ENCODE measurements around the gene BSND. TPM values are rescaled to one million over a fixed set of nuclear protein-coding genes. Genes with fewer than 3 reads are reported as not detected.
A peak's percentile ranks its signal among the peaks of the same experiment; 100 is the strongest.

The BSND gene
- total and polyA plus RNA-seq, 9 donors = 0.10 to 0.46 (median 0.10) TPM; not detected in 6

DNA sequence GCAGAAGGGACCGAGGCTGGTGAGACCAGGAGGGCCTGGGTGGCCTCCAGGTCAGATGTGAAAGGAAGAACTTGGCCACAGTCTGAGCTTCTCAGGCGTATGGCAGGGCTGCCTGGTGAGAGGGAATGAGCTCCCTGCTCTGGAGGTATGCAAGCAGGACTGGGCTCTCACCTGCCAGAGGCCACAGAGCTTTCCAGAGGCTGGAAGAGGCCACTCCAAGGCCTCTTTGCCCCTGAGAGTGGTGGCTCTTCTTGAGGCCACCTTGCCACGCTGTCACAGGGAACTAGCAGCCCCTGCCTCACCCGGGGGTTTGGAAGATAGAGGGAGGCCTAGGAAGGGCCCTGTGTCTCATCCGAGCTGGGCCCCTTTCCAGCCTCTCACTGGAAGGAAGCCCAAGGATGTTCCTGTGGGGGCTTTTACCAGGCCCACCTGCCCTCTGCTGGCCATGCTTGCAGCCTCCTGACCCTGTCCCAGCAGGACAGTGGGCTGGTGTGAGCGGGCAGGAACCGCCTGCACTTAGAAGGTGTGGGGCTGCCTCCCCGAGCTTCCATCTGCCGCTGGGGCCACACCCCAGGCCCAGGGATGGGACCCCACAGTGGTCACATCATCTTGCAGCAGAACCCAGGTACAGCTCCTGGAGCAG lies 50.7 kb downstream of the BSND start:
- intact Hi-C loops (cut with DNase I) = no loop called here

DNA sequence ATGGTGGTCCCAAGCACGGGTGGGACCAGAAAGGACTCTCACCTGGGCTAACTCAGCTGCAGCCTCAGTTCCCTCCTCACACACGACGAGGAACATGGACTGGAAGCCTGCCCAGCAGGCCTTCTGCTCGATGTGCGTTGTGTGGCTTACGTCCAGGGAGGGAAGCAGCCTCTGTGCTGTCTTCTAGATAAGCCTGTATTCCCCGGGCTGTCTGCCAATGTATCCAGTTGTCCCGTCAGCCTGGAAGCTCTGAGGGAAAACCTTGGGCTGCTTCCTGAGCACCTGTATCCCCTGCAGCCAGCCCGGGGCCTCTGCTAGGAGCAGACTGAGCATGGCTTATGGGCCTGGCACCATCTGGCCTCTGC lies 51.2 kb downstream of the BSND start:
- WGBS, 3 donors = 1 to 10% (median 4%) methylated on average over 8 to 9 of the region's 9 CpGs
- Histone ChIP-seq H3K9me3 (no peaks in the 10 kb centered on the region), H3K27ac (no peak overlapping the region), H3K4me1 (ENCODE audit: insufficient read depth) (peaks cover 2% of the 10 kb centered on the region), H3K27me3 (no peaks in the 10 kb centered on the region), H3K36me3 (no peaks in the 10 kb centered on the region), H3K4me3 (no peak overlapping the region)
- intact Hi-C loops (cut with DNase I) = no loop called here
- peak; percentile 46 to 90 (median 74) for DNase-seq
- TF ChIP-seq, protein P1, sequence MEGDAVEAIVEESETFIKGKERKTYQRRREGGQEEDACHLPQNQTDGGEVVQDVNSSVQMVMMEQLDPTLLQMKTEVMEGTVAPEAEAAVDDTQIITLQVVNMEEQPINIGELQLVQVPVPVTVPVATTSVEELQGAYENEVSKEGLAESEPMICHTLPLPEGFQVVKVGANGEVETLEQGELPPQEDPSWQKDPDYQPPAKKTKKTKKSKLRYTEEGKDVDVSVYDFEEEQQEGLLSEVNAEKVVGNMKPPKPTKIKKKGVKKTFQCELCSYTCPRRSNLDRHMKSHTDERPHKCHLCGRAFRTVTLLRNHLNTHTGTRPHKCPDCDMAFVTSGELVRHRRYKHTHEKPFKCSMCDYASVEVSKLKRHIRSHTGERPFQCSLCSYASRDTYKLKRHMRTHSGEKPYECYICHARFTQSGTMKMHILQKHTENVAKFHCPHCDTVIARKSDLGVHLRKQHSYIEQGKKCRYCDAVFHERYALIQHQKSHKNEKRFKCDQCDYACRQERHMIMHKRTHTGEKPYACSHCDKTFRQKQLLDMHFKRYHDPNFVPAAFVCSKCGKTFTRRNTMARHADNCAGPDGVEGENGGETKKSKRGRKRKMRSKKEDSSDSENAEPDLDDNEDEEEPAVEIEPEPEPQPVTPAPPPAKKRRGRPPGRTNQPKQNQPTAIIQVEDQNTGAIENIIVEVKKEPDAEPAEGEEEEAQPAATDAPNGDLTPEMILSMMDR (IDR thresholded peaks at IDR 0.05) = no peak
- TF ChIP-seq POLR2A (IDR thresholded peaks at IDR 0.05) (no peak), EP300 (IDR thresholded peaks at IDR 0.05) (no peak)

More for the DNA sequence above, 50.7 kb downstream of the BSND start:
- TF ChIP-seq EP300 (IDR thresholded peaks at IDR 0.05) (no peak), POLR2A (IDR thresholded peaks at IDR 0.05) (no peak)
- TF ChIP-seq, protein P1 (IDR thresholded peaks at IDR 0.05) = no peak
- Histone ChIP-seq H3K27me3 (no peaks in the 10 kb centered on the region), H3K27ac (no peak overlapping the region), H3K4me1 (ENCODE audit: insufficient read depth) (peaks cover 2% of the 10 kb centered on the region), H3K36me3 (no peaks in the 10 kb centered on the region), H3K9me3 (no peaks in the 10 kb centered on the region), H3K4me3 (no peak overlapping the region)
- DNase-seq = peak in 1 of 5 donors; percentile 65
- WGBS, 3 donors = 44 to 60% (median 49%) methylated on average over 9 of the region's 9 CpGs

DNA sequence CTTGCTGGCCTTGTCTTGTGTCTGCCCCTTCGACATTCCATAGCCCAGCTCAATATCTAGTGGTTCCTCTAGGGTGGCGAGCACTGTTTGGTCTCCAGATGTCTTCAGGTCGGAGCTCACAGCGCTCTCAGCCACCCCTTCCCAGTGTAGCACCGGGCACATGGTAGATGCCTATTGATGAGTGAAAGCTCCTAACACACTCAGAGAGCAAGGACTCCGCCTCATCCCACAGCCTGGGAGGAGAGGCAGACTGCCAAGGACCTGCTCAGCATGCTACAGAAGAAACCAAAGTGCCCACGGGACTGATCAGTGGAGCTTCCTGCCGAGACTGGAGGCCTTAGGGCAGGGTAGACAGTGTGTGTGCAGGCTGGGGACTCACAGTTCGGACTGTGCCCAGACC lies 51.5 kb downstream of the BSND start:
- 29 to 46% (median 36%) methylated on average over 8 to 9 of the region's 9 CpGs for WGBS, 3 donors
- H3K36me3 ChIP-seq = no peaks in the 10 kb centered on the region
- DNase-seq = peak in 2 of 5 donors; percentile 54 to 70
- H3K27me3 ChIP-seq = no peaks in the 10 kb centered on the region
- TF ChIP-seq, protein P1 (IDR thresholded peaks at IDR 0.05) = no peak
- TF ChIP-seq POLR2A (IDR thresholded peaks at IDR 0.05) (no peak), EP300 (IDR thresholded peaks at IDR 0.05) (no peak)
- H3K4me1 ChIP-seq (ENCODE audit: insufficient read depth) = peaks cover 2% of the 10 kb centered on the region
- no peak overlapping the region for H3K4me3 ChIP-seq
- intact Hi-C loops (cut with DNase I) = no loop called here
- H3K9me3 ChIP-seq = no peaks in the 10 kb centered on the region
- no peak overlapping the region for H3K27ac ChIP-seq

DNA sequence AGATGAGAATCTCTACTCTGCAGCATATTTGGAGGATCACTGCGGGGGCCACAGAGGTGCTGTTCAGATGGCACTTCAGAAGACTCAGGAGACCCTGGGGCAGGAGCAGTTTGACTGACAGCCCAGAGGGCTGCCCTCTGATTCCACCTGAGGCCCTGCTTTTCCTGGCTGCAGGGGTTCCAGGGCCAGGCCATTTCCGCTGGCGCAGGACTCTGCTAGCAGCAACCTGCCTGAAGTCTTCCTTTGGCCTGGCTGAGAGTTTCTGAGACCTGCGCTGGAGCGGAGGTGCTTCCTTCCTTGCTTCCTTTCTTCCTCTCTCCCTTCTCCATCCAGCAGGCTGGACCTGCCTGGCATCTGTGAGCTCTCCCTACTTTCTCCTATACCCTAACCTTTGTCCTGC lies 52.4 kb downstream of the BSND start:
- Histone ChIP-seq H3K27me3 (no peaks in the 10 kb centered on the region), H3K27ac (no peak overlapping the region), H3K4me3 (no peak overlapping the region), H3K9me3 (no peaks in the 10 kb centered on the region), H3K4me1 (ENCODE audit: insufficient read depth) (peaks cover 2% of the 10 kb centered on the region), H3K36me3 (no peaks in the 10 kb centered on the region)
- DNase-seq = no peak
- 92 to 100% (median 97%) methylated on average over 5 of the region's 5 CpGs for WGBS, 3 donors
- intact Hi-C loops (cut with DNase I) = no loop called here
- TF ChIP-seq, protein P1 (IDR thresholded peaks at IDR 0.05) = no peak
- TF ChIP-seq EP300 (IDR thresholded peaks at IDR 0.05) (no peak), POLR2A (IDR thresholded peaks at IDR 0.05) (no peak)

Measured in ovary (tissue), 9 donors.